NCI-H2227 (cell line): ENCODE data around the gene MEGF10.
A peak's percentile ranks its signal among the peaks of the same experiment; 100 is the strongest.

Experiments
- DNase-seq: peaks from one replicate; lab custom pipeline; 2025; ENCODE audit not compliant: unreplicated experiment; lab: John Stamatoyannopoulos, UW

Gene MEGF10

DNA sequence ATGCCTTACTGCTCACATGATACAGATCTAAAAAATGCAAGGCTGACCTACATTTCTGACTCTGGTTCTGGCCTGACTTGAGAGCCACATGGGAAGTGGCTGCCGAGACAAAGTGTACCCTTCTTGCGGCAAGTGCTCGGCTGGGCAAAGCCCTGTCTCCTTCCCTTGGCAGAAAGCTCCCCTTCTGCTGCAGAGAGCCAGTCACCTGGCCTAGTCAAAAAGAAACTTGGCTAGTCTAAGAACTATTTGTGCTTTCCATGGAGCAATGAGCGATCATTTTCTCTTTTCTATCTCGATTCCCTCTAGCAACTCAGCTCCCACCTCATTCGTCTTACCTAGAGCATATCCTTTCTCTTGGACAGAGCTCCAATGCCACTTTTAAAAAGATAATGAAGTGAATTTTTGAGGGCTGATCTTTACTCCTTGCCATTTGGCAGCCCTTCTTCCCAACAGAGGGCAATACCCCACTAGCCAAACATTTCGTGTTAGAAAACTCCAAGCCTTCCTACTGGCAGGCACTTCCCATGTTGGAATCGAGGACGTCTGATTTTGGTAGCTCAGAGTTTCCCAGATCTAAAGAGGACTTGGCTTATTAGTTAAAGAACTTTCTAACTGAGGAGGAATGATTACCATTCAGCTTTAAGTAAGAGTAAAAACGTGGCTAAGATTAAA, 118.8 kb downstream of the MEGF10 start:
- no peak for DNase-seq

DNA sequence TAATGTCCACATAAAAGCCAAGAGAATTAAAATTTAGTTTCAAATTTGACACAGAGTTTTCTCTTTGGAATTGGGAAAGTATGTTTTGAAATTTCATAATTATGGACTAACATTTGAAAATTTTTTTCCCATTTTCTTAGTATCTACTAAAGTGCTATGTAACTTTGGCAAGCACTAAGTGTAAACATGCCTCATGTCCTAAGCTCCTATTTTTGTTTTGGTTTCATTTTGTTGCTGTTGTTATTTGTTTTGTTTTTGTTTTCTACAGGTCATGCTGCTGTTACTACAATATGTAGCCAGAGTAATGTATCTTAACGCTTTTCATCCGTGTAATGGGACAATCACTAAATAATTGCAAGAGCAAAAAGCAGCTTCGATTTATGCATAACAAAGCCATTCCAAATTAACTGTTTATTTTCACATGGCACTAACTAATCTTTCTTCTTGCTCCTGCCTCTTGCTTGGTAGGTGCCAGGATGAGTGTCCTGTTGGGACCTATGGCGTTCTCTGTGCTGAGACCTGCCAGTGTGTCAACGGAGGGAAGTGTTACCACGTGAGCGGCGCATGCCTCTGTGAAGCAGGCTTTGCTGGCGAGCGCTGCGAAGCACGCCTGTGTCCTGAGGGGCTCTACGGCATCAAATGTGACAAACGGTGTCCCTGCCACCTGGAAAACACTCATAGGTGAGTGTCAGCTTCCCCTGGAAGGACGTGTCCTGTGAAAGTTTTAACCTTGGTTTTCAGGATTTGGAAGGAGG, 119.5 kb downstream of the MEGF10 start:
- no peak for DNase-seq

DNA sequence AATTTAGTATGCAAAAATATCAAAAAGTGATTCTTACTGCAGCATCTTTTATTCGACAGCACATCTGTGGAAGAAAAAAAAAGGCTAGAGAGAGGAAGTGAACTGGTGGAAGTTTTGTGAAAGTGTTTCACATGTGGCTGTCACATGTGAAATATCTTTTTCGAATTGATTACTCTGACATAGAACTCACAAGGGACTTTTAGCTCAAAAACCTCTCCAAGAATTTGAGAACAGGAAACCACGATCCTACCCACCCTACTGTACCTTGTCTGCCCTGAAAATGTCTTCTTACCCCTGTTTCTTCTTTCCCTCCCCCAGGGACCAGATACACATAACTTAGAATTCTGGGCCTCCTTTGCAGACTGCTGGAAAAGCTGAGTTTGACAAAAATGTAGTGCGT, 120.4 kb downstream of the MEGF10 start:
- no peak for DNase-seq

DNA sequence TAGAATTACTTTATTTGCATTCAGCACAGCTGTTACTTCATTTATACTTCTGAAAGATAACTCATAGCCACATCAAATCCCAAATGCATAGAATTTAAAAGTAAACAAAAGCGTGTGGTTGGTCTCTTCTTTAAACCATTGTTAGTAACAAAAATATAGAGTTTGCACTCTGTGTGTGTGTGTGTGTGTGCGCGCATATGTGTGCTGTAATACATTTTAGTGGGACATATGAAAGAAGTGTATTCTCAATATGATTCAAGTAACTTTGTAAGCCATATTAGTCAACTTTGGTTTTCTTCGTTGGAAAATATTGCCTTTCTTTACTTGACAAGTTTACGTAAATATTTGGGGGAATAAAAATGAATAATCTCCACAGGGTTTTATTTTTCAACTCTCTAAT, 120.8 kb downstream of the MEGF10 start:
- DNase-seq = no peak

DNA sequence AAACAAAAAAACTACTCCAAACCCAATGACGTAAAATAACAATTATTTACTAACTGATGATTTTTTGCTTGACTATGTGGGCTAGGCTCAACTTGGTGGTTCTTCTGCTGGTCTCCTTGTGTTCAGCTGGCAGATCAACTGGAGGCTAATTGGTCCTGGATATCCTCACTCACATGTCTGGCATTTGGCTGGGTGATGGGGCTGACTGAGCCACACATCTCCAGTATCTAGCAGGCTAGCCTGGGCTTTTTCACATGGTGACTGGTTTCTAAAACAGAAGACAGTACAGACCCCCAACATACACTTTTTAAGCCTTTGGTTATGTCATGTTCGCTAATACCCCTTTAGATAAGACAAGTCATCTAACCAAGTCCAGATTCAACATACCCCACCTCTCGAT, 122.1 kb downstream of the MEGF10 start:
- no peak for DNase-seq

DNA sequence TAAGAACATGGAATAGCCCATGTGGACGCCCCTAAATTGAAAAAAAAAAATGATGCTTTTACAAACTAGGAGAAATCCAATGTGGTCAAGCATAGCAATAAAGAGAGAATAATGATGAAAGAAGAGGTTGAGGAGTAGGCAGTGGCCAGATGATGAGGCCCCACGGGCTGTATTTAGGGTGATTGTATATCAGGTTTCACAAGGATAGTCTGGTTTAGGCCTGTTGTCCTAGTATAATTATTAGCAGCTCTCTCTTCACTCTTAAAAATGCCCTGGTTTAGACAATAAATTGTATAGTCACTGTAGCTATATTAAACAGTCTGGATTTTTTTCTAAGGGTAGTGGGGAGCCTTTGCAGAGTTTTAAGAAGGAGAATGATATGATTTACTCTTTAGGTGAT, 124.4 kb downstream of the MEGF10 start:
- DNase-seq = no peak

DNA sequence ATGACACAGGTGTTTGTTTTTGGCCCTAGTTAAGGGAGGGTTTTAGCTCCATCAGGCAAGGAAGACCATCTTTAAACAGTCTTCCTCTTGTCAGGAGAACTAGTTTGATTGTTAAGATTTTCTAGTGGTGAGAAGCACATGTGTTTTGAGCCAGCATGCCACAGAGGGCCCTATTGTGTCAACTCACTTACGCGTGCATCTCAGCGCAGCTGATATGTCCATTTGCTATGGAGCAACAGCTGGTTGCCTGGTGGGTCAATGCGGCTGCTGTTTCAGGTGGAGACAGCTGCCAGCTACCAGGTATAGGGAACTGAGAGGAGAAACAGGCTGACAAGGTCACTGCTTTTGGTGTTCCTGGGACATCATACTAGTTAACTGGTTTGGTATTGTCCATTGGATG, 126.3 kb downstream of the MEGF10 start:
- DNase-seq = no peak

DNA sequence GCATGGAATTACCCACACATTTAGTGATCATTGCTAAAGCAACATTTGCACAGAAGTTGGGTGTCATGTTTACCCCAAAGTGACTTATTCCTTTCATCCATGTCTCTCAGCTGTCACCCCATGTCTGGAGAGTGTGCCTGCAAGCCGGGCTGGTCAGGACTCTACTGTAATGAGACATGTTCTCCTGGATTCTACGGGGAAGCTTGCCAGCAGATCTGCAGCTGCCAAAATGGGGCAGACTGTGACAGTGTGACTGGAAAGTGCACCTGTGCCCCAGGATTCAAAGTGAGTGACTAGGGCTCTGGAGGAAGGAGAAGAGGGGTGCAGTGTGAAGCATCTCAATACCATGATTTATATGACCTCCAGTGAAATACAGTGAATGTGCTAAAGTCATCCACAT, 126.9 kb downstream of the MEGF10 start:
- no peak for DNase-seq

DNA sequence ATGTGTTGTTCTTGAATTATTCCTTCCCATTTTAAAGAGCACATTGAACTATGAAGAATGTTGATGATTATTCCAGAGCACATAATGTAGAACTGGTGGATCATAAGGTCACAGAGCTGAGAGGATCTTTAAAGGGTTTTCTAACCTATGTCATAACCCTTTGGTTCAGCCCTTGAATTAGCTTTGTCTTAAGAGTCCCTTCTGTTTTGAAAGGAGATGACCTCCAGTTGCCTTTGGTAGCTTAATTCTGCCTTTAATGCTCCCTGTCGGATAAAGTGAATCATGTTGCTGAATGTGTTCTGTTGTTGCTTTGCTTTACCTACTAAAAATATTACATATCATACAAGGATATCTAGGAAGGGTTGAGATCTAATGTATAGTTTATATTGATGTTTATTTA, 127.8 kb downstream of the MEGF10 start:
- DNase-seq = no peak

DNA sequence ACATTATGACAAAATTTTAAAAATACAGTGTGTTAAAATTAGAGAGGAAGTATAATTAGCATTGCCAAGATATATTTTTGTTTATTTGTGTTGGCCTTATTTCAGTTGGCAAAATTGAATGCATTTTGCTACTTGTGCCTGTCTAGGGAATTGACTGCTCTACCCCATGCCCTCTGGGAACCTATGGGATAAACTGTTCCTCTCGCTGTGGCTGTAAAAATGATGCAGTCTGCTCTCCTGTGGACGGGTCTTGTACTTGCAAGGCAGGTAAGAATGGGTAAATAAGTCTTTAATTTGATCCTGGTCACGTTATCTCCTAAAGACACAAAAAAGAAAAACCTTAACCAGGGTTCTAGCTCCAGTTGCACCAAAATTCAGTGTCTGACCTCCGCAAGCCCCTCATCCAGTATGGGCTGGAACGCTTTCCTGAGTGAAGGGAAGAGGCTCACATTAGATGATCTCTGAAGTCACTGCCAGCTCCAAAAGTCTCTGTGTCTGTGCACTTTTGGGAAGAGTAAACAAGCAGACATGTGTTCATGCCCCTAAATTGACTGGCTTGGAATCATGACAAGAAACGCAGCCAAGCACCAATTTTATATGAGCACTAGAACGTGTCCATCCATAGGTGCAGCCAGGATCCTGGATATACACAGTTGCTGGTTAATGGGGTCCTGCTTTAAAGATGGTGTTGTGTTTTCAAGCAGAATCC, 128.5 kb downstream of the MEGF10 start:
- DNase-seq = no peak

DNA sequence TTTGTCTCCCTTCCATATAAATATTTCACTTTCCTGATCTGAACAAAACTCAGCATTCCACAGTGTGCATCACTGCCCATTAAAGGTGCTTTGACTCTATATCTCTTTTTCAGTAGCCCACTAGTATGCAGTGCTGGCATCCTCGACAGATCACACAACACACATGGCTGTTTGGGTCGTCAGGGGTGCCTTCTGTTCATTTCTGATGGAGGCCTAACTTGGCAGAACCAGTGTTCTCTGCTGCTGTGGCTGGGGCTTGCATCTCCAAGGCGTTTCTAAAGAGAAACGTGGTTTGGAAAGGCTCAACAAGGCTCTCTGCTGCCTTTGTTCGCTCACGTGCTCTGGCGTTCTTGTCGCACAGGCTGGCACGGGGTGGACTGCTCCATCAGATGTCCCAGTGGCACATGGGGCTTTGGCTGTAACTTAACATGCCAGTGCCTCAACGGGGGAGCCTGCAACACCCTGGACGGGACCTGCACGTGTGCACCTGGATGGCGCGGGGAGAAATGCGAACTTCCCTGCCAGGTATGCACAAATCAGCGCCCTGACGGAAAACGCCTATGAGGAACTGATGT, 129.2 kb downstream of the MEGF10 start:
- no peak for DNase-seq

DNA sequence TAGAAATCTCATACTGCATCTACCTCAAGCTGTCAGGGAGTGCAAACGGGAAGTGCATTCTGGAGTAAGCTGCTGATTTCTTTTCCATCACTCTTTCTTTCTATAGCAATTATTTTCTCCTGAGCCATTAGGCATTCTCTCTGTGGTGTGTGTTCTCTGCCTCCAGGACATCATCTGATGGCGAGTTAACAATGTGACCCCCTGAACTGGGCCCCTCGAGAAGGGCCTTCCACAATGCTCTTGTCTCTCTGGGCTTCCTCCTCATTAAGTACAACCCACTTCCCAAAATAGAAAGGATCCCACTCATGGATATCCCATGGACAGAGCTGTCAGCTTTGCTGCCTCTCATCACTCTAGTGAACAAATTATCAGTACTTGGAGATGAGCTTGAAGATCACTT, 130.2 kb downstream of the MEGF10 start:
- no peak for DNase-seq

DNA sequence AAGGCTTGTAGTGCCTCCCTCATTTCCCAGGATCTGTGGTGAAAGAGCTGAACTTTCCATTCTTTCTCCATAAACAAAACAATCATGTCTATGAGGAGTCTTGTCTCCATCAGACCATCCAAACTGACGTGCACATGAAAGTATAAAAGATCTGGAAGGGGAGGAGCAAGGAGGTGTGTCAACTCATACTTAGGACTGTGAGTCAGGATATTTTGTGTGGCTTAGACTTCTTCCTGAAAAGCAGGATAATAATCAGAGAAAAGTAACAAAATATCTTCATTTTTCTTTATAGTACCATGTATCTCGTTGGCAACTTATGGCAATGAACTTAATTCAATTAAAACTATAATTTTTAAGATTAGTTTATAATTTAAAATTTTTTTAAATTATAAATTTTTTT, 130.9 kb downstream of the MEGF10 start:
- no peak for DNase-seq

DNA sequence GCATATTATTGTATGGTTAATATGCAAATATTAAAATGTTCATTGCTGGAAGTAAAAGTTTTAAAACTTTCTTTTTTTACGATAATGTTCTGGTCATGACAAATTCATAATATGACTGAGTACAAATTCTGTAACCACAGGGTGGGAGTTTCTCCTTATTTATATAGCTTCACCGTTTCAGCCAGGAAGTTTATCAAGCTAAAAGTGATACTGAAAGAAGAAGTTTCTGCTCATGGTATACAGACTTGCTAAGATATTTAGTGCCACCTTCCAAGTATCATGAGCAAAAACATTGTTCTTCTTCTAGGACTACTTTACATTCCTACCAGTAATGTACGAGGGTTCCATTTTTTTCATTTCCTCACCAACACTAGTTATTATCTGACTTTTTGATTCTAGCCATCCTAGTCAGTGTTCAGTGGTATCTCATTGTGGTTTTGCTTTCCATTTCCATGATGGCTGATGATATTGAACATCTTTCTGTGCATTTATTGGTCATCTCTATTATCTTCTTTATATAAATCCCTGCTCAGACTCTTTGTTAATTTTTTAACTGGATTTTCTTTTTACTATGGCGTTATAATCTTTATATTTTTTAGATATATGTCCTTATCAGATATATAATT, 132.7 kb downstream of the MEGF10 start:
- DNase-seq = no peak

DNA sequence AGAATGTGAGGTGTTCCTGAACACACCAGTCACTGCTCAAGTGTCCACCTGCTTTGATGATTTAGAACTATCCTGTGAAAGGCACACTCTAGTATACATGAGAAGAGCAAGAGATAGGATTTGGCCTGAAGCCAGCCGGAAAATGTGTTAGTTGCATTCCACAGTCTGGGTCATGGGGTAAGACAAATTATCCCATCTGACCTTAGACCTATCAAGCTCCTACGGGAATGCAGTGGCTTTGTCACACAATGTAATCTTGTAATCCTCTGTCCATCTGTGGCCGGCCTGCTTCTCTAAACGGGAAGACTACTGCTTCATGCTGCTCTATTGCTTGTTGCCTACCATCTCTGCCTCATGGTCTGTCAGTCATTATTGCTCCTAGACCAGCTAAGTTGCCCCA, 134.4 kb downstream of the MEGF10 start:
- peak; percentile 28 for DNase-seq

DNA sequence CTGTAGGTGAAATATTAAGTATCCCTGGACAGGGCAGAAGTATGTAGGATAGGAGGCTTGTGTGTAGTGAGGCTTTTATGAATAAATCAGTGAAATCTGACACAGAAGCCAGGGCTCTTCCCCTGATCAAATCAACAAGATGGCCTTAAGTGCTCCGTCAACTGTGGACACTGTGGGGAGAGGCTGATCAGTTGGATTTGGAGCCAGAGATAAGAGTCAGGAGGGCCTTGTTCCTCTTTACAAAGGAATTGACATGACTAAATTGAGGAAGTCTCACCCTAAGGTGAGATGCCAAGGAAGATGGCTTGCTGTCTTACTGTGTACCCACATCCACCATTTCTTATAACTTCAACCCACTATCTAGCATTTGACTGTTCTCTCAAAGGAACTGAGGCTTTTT, 135.3 kb downstream of the MEGF10 start:
- no peak for DNase-seq

DNA sequence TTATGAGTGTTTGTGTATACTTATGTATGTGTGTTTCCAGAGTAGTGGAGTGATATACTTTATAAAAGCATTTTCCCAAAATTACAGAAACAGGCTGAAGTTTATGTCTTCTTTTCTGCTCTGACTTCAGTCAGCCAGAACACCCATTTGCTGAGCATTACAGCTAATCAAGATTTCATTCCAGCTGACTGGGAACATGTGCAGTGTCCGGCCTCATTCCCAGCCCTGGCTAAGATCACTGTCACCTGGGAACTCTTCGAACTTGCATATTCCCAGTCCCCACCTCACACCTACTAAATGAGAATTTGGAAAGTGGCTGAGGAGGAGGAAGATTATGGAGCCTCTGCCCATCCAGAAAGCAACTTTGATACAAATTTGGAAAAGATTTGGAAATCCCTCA, 136.1 kb downstream of the MEGF10 start:
- no peak for DNase-seq

DNA sequence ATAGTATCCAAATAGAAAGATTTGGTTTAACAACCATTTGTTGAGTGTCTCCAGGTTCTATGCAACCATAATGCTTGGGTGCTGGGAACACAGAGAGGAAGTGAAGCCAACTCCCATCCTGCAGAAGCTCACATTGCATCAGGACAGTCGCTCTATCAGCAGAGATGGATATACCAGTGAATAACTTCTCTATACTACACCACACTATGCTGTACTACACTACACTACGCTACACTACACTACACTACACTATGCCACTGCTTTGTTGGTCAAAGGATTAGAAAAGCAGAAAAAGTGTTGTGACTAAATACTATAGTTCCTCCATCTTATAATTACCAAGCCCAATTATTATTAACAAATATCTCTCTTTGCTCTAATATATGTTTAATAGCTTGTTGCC, 137.7 kb downstream of the MEGF10 start:
- no peak for DNase-seq

DNA sequence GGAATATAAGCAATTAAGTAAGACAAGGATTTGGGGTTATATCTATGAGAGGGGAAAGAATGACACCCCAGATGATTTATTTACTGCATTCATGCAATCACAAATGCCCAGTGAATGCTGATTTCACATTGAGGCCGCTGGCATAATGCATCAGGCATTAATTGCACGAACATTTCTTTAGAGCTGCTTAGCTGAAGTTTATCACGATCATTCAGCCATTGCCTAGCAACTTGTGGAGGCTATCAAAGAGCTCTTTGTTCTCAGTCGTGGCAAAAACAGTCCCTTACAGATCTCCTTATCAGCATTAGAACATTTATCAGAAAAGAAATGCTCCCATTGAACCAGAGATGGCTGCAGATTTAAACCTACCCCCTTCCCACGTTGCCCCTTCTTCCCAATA, 138.2 kb downstream of the MEGF10 start:
- no peak for DNase-seq

DNA sequence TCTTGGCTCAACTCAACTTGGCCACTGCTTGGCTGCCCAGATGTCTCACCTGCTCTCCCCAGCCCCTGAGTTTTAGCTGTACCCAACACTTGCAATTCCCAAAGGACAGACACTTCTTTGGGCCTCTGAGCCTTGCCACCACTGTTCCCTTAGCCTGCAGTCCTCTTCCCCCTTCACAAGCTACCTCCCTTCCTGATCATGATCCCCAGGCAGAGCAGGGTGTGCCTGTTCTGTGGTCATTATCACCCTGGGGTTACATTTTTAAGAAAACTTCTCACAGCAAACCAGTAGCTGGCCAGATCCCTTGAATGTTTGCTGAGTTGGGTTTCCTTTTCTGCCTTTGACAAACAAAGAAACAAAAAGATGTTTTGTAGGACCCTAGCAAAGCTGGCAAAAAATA, 139.3 kb downstream of the MEGF10 start:
- no peak for DNase-seq

DNA sequence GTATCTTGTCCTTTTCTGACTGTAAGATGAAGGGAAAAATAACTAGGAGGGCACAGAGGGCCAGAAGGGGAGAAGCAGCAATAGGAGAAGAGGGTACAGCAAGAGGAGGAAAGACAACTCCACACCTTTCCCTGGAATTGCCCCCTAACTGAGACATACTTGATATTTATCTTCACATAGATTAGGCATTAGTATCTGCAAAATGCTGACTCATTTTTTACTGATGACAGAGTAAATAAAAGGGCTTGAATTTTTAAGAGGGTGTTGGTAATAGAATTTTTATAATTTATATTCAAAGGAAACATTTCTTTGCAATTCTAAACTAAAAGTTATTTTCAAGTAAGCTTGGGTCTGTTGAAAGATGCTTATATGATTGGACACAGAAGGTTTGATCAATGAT, 140.0 kb downstream of the MEGF10 start:
- DNase-seq = no peak
